Ovary (tissue), 3 donors: ENCODE data around the gene KLHL8.

ENCODE experiments used
- CTCF ChIP-seq, 3 donors: fragments of 450-650 bp in 2 of 3; fragments of 200-600 bp in 1 of 3; IDR thresholded peaks; one replicate each; pipeline versions ENCODE4 v1.5.1 to v1.8.0; 2016 to 2022; ENCODE audit warnings: antibody characterized with exemption in 3 of 3, mild to moderate bottlenecking in 1 of 3
- POLR2A ChIP-seq: fragments of 450-650 bp; IDR thresholded peaks from one replicate; pipeline ENCODE4 v1.6.1; 2017; ENCODE audit warnings: antibody characterized with exemption, mild to moderate bottlenecking, moderate library complexity
- donor health status: DM: no; HTN: no; CAD: no.

GRCh38 chr4:87235020-87235671 lies 14.7 kb upstream of the KLHL8 start:
- TF ChIP-seq POLR2A (no peak), CTCF (IDR thresholded peaks at IDR 0.05) (no peak)
